GM21423 (cell line): ENCODE measurements around the gene NDUFA12.
A peak's percentile ranks its signal among the peaks of the same experiment; 100 is the strongest.

ENCODE experiments used
- ATAC-seq: cut with Tn5 transposase; IDR thresholded peaks from one replicate; pipeline ENCODE4 v1.9.1; 2021; ENCODE audit warnings: mild to moderate bottlenecking, moderate library complexity; ENCODE audit not compliant: unreplicated experiment

The NDUFA12 gene

DNA sequence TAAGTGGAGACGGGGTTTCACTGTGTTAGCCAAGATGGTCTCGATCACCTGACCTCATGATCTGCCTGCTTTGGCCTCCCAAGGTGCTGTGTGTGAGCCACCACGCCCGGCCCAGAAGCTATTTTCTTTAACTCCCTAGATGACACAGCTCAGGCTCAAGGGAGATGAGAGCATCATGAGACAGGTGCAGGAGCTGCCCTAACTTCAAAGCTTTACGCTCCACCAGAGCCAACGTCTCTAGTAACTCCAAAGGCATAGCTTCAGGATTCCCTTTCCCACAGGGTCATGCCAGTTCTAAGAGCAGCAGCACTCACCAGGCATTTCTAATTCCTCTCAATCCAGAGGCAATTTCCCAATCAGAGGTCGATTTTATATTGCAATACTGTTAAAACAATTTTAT is 21.0 kb downstream of the NDUFA12 start:
- no peak for ATAC-seq

DNA sequence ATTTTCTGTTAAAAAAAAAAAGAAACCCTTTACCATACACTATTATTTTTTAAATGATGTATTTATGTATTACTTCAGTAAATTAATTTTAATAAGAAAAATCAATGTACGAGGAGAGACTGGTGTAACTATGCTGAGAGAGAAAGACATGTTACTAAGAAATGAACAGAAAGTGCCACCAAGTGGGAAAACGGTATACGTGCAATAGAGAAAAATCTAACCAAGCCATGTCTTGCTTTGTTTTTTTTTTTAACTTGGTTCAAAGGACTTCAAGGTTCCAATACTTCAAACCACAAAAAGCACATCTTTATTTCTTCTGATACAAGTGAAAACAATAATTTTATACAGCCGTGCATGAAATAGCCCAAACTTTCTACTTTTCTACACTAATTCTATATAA is 22.9 kb downstream of the NDUFA12 start:
- ATAC-seq, result no peak

DNA sequence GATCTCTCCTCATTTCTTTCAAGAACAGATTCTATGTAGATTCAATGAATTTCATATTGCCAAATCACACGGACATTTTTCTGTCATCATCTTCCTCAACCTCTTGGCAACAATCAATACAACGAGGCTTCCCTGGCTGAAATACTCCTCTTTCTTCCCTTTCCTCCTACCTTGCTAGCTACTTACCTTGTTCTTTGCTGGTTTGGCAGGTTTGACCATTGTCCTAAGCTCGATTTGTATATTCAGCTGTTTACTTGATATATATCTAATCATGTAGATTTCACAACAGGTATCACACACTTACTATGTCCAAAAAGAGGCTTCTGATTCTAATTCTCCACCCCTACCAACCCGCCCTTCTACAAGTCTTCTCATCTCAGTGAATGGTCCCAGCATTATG is 23.6 kb downstream of the NDUFA12 start:
- ATAC-seq, result no peak

DNA sequence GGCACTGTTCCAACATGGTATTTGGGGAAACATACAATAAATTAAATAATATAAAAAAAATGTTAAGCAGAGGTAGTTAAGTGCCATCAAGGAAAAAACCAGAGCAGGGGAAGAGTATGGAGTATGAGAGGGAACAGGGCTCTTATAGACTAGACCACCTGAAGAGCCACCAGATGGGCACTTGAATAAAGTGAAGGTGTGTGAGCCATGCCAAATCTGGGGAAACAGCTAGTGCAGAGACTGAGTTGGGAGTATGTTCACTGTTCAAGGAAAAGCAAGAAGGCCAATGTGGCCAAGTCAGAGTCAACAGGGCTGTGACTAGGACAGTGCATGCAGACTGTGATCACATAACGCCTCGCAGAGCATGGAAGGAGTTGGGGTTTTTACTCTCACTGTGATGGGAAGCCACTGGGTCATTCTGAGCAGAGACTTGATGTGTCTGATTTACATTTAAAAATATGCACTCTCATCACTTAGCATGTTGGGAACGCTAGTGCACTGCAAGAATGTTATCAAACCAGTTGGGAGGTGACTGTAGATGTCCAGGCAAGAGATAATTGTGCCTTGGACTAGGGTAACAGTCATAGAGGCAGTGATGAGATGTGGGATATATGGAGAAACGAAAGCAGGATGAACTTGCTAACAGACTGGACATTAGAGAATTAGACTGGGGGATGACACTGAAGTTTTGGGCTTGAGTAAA is 25.6 kb downstream of the NDUFA12 start:
- no peak for ATAC-seq

DNA sequence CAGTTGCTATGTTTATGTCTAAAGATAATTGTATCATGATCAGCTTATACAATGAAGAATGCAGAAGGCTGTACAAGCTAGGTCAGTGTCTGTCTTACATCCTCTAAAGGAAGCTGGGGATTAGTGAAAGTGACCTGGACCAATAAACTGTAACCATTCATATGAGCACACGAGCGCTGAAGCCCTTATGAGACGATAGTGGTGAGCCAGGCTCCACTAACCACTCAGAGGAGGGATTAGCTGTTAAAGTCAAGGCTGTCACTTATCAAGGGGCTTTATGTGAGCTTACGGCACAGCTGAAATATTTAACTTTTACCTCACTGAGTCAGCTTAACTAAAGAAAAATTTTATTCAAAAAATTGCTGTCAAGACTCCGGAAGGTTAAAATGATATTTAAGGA is 30.3 kb downstream of the NDUFA12 start:
- ATAC-seq, result no peak

DNA sequence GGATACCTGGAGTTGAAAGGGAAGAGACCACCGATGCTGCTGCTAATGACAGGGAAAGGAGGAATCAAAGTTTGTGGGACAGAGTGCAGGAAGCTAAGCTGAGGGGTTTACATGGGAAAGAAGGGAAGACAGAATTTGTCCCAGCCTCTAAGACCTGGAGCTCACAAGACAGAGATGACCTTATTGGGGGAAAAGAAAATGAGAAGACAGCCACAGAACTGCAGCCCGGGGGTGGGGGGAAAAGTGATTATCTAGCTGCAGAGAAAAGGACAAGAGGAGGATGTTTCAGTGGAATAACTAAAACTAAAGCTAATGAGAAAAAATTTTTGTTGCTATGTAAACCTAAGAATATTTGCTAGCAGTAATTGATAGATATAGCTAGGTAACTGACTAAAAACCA is 30.7 kb downstream of the NDUFA12 start:
- ATAC-seq, result no peak

DNA sequence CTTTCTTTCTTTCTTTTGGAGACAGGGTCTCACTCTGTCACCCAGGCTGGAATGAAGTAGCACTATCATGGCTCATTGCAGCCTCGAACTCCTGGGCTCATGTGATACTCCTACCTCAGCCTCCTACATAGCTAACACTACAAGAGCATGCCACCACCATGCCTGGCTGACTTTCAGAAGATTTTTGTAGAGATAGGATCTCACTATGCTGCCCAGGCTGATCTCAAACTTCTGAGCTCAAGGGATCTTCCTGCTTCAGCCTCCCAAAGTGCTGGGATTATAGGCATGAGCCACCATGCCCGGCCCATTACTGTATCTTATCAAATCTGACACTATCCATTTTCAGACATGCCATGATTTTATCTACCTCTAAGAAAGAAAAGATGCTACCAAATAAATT is 31.6 kb downstream of the NDUFA12 start:
- no peak for ATAC-seq

DNA sequence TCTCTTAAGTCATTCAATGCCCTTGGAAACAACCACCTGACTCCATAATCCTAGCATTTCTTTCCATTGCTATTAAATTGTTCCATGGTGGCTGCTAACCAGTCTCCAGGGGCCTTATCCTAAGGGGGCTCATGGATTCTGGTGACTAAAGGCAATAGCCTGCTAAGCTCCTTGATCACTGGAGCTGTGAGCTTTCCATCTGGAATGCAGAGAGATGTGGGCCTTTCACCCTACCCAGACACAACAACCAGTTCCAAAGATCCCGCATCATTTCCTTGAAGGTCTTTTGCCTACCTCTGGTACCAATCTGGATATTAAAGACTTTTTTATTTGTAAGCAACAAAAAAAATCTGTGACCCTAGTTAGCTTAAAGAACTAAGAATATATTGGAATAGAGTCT is 32.9 kb downstream of the NDUFA12 start:
- no peak for ATAC-seq

DNA sequence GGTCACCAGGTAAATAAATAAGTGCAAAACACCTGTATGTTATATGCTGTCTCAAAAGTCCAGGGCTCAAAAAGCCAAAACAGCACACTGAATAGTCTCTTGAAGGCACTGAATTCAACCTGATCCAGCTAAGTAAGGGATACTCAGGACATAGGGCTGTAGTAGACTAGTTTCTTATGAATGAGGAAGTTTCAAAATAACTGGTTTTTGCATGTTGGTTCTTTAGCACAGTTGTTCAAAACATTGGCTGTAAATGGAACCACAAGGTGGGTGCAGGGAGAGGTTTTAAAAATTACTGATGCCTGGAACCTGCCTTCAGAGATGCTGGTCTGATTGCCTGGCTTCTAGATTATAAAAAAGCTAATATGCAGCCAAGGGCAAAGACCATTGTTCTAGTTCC is 34.1 kb downstream of the NDUFA12 start:
- ATAC-seq, result peak; percentile 56

DNA sequence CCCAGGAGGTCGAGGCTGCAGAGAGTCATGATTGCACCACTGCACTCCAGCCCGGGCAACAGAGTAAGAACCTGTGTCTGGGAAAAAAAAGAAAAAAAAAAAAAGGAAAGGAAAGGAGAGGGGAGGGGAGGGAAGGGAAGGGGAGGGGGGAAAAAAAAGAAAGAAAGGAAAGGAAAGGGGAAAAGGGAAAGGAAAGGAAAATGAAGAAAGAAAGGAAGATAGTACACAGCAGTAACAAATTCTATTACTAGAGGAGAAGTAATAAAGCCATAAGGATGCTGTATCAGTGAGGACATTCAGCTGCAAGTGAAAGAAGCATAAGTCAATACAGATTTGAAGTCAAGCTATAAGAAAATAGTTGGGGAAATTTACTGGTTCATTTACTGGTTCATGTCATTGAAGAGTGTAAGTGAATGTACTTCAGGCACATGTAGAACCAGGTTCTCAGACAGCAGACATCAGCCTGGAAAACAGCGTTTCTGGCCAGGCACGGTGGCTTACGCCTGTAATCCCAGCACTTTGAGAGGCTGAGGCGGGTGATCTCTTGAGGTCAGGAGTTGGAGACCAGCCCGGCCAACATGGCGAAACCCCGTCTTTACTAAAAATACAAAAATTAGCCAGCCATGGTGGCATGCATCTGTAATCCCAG is 37.4 kb downstream of the NDUFA12 start:
- no peak for ATAC-seq

DNA sequence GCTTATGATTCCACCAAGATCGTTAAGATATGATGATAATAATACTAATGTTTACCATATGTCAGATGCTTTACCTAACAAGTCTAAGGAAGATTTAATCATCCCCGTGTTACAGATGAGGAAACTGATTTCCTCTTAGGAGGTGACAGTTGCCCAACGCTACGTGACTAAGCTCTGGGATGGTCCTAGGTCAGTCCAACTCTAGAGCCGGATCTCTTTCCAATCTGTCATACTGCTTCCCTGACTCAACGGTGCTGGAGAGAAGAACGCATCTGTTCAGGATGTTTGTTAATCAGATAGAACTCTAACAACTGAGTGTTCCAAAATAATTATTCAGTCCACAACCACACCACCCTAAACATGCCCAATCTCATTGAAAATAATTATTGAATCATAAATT is 39.8 kb downstream of the NDUFA12 start:
- no peak for ATAC-seq

DNA sequence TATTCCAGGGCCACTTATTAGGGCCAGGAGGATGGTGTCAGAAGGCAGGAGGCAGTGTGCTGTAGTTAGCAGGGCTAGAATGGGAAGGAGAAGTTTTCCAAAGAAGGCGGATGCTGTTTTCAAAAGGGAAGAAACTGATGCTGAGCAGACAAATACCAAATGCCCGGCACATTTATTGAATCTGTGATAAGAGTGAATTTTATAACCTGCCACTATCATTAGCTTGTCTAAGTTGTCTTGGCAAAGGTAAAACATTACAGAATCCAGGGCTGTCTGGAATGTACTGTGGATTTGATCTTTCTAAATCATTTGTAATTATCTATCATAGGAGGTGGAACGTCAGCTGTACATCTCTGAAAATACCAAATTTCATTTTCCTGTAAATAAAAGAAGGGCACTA is 40.8 kb downstream of the NDUFA12 start:
- ATAC-seq, result no peak

DNA sequence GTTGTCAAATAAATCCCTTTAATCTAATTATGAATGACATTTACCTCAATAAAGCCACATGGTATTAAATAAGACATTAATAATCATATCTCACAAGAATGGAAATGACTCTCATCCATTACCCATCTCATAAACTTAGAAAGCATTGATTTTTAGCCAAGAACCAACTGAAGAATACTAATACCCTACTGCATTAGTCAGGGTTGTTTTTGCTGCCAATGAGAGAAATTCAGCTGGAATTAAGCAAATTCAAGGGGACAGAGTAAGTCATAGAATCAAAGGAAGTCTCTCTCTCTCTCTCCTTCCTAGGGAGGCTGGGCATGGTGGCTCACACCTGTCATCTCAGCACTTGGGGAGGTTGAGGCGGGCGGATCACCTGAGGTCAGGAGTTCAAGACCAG is 41.6 kb downstream of the NDUFA12 start:
- ATAC-seq, result no peak

DNA sequence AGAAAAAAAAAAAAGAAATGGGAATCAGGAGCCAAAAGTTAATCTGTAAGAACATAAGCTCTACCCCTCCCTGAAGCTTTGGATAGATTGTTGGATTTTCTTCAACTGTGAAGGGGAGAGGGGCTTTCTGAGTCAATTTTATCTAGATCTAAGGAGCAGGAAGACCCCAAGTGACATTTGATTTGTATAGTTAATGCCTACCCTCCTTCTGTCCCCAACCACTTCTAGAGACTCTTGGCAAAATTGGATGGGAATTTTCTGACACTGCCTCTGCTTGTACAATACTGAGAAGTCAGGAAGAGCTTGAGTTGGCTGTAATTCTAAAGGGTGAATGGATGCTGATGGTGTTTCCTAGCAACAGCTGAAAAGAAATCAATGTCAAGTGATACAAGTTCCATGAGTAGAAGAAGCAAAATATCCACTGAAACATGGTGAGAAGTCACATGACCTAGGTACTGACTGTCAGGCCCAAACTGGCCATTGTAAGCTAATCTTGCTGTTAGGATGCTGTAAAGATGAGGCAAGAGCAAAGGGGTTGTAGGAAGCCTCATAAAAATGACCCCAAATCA is 42.2 kb downstream of the NDUFA12 start:
- ATAC-seq, result no peak

DNA sequence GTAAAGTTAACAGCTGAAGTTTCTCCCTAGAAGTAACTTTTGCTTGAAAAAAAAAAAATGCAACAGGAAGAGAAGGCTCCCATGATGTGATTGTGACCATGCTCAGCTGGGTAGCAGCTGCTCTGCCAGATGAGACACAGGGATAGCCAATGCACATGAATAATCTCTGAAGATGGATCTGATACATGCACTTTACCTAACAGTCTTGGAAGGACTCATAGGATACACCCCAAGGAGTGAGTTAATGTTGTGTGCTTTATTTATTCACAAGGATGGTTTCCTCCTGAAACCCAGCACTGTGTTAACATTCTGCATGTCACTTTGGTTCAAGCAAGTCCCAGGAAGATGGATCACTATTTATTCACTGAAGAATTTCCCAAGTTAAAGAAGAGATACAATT is 46.5 kb downstream of the NDUFA12 start:
- ATAC-seq, result no peak

DNA sequence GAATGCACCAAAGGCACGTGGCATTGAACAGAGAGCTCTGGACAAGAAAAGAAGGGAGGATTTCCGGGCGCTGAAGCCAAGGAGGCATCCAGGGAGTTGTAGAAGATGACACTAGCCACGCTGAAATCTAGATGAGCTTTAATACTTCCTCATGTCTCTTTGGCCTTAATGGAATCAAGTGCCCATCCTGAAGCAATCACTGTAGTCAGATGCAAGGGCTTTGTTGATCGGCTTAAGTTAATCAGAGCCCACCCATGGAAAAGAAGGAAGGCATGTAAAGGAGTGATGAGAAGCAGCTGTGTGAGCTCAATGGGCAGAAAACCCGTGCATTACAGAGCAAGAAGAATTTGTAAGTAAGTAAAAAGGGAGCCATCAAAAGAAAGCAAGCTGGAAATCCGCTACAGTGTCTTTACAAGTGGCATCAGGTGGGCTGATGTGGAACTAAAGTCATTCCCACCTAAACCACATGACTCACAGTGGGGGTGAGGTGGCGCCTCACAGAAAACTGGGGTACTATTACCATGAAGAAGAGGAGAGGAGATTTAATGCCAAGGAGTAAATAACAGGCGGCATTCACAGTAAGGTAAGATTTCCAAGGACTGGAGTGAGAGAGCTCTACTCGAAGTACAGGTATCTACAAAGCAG is 48.4 kb downstream of the NDUFA12 start:
- no peak for ATAC-seq

DNA sequence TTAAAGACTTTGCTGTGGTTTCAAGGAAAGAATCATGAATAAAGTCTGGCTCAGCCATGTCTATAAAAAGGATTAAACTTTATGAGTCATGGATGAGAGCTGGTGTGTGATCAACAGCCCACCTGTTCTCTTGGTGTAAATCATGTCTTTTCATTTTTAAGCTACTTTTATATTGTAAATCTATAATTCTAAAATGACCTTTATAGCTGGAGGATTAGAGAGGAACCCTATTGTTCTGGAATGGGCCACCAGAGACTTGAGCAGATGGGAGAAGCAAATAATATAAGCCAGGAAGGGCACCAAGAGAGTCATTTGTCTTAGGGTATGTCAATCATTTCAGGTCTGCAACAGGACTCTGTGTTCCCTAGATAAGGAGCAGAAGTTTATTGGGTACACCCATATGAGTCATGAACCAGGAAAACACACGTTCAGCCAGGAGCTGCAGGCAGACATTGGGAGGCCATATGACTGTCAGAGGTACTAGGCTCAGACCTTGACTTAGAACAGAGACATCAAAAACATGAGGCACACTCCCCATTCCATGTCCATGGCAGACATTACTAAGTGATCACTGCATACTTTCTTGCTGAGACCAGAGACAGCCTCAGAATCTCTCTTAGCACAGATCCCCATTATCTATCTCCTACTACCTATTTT is 49.3 kb downstream of the NDUFA12 start:
- no peak for ATAC-seq

DNA sequence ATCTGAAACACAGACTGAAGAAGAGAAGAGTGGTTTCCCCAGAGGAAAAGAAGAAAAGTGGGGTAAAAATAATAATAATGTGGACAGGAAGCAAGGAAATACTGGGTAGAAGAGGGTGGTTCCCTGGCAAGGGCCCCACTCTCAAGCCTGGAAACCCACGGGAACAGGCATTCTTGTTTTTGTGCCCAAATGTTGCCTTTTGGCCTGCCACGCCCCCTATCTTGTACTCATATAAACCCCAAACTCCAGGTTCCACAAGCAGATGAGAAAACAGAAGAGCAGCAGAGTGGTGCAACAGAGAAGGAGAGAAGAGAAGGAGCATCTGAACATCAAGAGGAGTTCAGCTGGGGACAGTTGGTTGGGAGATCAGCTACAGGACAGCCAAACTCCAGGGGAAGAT is 51.2 kb downstream of the NDUFA12 start:
- ATAC-seq, result no peak

DNA sequence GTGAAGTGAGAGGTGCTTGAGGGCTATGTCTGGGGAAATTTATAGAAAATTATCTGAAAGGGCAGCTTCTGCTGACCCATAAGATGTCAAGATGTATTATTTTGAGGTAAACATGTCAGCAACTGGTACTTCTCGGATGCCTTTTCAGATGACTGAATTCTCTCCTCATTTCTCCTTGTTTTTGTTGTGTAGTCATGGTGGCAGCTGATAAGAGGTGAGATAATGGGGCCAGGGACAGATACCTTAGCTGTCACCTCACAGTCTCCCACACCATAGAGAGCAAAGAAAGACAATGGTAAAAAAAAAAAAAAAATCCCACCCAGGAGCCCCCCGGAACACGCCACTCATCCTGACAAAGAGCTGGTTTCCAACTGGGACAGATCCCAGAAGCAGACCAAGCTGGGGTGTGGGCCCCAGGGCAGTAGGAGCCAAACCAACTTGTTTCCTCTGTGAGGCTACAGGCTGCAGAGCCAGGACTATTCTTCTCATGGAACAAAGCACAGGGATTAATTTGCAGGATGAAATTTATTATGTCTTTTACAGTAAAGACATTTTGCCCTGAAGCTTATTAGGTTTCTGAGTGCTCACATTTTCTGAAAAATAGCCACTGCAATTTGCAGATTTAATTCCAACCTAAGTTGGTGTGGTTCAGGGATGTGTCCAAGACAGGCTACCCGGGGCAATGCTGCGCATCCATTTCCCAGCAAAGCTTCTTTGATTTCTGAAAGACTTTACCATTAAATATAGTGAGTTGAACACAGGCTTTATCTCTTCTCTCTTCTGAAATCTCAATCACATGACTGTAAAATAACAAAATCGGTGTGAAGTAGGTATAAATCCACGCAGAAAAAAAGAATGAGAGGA is 52.2 kb downstream of the NDUFA12 start:
- ATAC-seq, result no peak

DNA sequence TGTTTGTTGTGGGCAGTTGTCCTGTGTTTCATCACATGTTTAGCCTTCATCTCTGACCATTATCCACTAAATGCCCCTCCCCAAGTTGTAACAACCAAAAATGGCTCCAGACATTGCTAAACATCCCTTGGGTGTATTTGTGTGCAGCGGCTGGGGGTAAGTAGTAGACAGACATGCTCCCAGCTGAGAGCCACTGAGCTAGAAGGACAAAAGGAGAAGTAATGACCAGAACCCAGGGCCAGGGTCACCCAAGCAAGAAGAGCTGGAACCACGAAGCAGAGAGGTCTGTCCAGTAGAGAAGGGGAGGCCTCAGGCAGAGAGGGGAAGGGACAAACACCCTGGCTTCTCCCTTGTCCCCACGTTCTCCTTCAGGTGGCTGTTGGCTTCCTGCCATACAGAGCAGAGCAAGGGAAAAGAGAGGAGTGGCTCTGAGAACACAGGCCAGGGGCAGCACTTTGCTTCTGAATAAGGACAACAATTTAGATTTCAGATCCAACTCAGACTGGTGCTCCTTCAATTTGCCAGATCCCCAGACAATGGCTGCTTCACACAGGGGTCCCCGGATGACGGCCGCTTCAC is 55.2 kb downstream of the NDUFA12 start:
- ATAC-seq, result no peak
